MM.1S (cell line): ENCODE results near the gene OAS3.

Experiments used
- EZH2 ChIP-seq: fragments of 300-600 bp; sonication (generic); optimal IDR thresholded peaks from 2 replicates; pipeline ENCODE3; 2017; ENCODE audit warnings: low read depth, mild to moderate bottlenecking, antibody characterized with exemption, low read length, mixed read lengths
- EZH2phosphoT487 ChIP-seq: fragments of 300-600 bp; sonication (generic); IDR thresholded peaks from 2 replicates; pipeline ENCODE4 v1.6.1; 2018; ENCODE audit warnings: antibody characterized with exemption, low read length
- TF ChIP-seq, protein P1 (sequence below): fragments of 300-600 bp; sonication (generic); IDR thresholded peaks from 2 replicates; pipeline ENCODE4 v1.5.1; 2016; ENCODE audit warnings: antibody characterized with exemption, low read length, mixed read lengths

- TF ChIP-seq, protein P1, sequence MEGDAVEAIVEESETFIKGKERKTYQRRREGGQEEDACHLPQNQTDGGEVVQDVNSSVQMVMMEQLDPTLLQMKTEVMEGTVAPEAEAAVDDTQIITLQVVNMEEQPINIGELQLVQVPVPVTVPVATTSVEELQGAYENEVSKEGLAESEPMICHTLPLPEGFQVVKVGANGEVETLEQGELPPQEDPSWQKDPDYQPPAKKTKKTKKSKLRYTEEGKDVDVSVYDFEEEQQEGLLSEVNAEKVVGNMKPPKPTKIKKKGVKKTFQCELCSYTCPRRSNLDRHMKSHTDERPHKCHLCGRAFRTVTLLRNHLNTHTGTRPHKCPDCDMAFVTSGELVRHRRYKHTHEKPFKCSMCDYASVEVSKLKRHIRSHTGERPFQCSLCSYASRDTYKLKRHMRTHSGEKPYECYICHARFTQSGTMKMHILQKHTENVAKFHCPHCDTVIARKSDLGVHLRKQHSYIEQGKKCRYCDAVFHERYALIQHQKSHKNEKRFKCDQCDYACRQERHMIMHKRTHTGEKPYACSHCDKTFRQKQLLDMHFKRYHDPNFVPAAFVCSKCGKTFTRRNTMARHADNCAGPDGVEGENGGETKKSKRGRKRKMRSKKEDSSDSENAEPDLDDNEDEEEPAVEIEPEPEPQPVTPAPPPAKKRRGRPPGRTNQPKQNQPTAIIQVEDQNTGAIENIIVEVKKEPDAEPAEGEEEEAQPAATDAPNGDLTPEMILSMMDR: no peak
- TF ChIP-seq EZH2phosphoT487 (no peak), EZH2 (no peak)
Observed at GRCh38 chr12:112945515-112945914, 7.2 kb downstream of the OAS3 start.
